ENCODE data around the gene CNOT1.

Gene CNOT1

DNA sequence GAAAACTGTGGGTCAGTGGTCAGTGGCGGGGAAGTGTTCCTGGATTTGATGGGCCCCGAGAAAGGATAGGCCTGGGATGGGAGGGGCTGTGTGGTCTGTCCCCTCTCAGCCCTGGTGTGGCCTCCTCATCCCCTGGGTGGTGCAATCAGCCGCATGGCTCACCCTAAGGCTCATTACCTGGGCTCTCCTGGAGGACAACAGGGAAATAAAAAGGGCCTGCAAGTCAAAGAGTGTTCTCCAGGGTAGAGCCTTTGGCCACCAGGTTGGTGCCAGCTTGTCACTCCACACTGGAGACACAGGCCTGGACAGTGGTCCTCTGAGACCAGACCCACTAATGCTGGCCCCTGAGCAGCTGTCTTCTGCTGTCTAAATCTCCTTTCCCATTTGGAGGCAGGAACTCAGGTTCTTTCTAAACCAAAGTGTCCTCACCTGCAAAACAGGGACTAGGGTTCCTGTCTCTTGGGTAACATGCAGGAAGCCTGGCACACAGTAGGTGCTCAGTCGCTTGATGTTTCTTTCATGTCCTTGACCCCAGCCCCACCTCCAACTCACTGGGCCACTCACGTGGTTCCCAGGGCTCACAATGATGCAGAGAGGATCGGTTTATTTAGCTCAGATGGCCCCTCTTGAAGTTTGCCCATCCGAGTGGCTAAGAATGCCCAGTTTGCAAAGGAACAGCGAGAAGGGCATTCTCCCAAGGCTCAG lies 127.3 kb downstream of the CNOT1 start:
- TF ChIP-seq POLR2A (IDR thresholded peaks at IDR 0.05; ENCODE audit: extremely low read depth, insufficient read length) (no peak), MYC (IDR thresholded peaks at IDR 0.05; ENCODE audit: low read depth, low read length) (no peak), CTCF (IDR thresholded peaks at IDR 0.05; ENCODE audit: low read depth, low read length) (no peak)
- TF ChIP-seq, protein P1, sequence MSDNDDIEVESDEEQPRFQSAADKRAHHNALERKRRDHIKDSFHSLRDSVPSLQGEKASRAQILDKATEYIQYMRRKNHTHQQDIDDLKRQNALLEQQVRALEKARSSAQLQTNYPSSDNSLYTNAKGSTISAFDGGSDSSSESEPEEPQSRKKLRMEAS (IDR thresholded peaks at IDR 0.05; ENCODE audit: low read depth, low read length): no peak
- H3K4me3 ChIP-seq (ENCODE audit: low read depth, low read length): no peak overlapping the region
- DNase-seq (ENCODE audit: low read depth): no peak

DNA sequence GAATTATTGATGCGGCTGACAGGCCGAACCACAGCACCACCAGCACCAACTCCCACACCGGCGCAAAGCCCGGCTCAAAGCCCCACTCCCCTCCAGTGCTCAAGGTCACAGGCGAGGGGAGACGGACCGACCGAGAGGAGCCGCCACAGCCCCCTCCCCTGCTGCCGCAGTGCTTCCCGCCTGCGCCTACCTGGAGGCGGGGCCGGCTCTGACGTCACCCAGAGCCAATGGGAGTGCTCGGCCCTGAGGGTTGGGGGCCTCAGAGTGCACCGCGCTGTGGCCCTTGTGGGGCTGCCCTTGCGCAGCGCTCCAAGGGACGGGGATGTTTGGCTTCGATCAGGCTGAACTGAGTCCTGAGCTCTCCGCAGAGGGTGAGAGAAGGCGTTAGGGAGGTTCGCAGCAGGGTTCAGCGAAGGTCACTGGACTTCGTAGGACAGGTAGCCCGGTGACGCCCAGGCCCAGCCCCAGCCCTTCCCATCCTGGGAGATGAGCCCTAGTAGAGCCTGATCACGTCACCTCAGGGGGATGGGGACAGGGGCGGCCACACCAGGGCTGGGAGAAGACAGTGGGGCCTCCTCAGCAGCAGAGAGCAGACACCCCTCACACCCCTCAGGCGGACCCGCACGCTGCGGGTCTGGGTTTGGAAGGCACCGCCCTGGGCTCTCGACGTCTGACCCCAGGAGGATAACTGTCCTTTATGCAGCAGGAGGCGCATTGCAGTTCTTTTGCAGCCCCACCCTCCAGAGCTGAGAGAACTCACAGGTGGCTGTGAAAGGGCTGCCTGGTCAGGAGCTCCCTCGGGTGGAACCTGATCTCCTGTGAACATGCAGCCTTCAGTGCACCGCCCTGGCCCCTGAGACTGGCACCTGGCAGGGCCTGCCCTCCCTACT lies 128.1 kb downstream of the CNOT1 start:
- no peak for DNase-seq (ENCODE audit: low read depth)
- H3K4me3 ChIP-seq (ENCODE audit: low read depth, low read length): no peak overlapping the region
- TF ChIP-seq POLR2A (IDR thresholded peaks at IDR 0.05; ENCODE audit: extremely low read depth, insufficient read length) (no peak), CTCF (IDR thresholded peaks at IDR 0.05; ENCODE audit: low read depth, low read length) (no peak), MYC (IDR thresholded peaks at IDR 0.05; ENCODE audit: low read depth, low read length) (no peak)
- TF ChIP-seq, protein P1 (IDR thresholded peaks at IDR 0.05; ENCODE audit: low read depth, low read length): no peak

GRCh38 chr16:58500430-58501241 lies 129.0 kb downstream of the CNOT1 start:
- H3K4me3 ChIP-seq (ENCODE audit: low read depth, low read length): no peak overlapping the region
- TF ChIP-seq POLR2A (IDR thresholded peaks at IDR 0.05; ENCODE audit: extremely low read depth, insufficient read length) (no peak), MYC (IDR thresholded peaks at IDR 0.05; ENCODE audit: low read depth, low read length) (no peak), CTCF (IDR thresholded peaks at IDR 0.05; ENCODE audit: low read depth, low read length) (no peak)
- TF ChIP-seq, protein P1 (IDR thresholded peaks at IDR 0.05; ENCODE audit: low read depth, low read length): no peak
- no peak for DNase-seq (ENCODE audit: low read depth)

DNA sequence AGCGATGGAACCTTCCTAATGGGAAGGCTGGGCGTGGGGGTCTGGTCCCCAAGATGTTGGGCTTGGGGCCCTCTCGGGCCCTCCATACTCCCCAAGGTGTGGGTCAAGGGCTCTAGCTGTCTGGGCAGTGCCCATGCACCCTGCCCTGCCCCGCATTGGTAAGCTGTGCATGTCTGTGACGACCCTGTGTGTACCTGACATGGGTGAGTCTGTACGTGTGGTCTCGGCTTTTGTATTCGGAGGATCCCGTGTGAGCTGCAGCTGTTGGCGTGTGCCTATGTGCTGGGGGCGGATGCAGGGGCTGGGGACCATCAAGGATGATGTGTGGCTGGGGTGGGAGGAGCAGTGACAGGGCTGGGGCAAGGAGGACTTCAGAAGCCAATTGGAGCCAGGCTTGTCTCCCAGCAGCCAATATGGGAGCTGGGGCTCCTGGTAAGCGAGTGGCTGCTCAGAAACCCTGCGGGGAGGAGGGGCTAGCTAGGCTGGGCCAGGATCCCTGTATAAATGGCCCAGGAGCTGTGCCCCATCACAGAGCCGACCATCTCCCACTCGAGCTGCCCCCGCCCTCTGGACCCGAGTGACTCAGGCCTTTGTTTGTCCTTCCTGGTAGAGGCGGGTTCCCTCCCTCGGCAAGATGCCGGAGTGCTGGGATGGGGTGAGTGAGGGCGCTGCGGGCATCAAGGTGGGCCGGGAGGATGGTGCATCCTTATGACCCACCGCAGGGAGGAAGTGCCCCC lies 129.8 kb downstream of the CNOT1 start, which contains the start of gene NDRG4:
Gene NDRG4, plus strand, starts transcription at position 529 of the 737 bp plus-strand sequence. Its CDS starts 106 bp downstream, at position 635.
- peak; percentile 59 for DNase-seq (ENCODE audit: low read depth)
- no peak within 1 kb of the TSS for H3K4me3 ChIP-seq (ENCODE audit: low read depth, low read length)
- TF ChIP-seq, protein P1 (IDR thresholded peaks at IDR 0.05; ENCODE audit: low read depth, low read length): no peak
- TF ChIP-seq CTCF (IDR thresholded peaks at IDR 0.05; ENCODE audit: low read depth, low read length) (no peak), MYC (IDR thresholded peaks at IDR 0.05; ENCODE audit: low read depth, low read length) (no peak), POLR2A (IDR thresholded peaks at IDR 0.05; ENCODE audit: extremely low read depth, insufficient read length) (no peak)

- TF ChIP-seq, protein P1 (IDR thresholded peaks at IDR 0.05; ENCODE audit: low read depth, low read length): no peak
- TF ChIP-seq MYC (IDR thresholded peaks at IDR 0.05; ENCODE audit: low read depth, low read length): no peak
- TF ChIP-seq POLR2A (IDR thresholded peaks at IDR 0.05; ENCODE audit: extremely low read depth, insufficient read length): no peak
- TF ChIP-seq CTCF (IDR thresholded peaks at IDR 0.05; ENCODE audit: low read depth, low read length): no peak
- no peak overlapping the region for H3K4me3 ChIP-seq (ENCODE audit: low read depth, low read length)
- no peak for DNase-seq (ENCODE audit: low read depth)
Measured at GRCh38 chr16:58499092-58499511, 130.5 kb downstream of the CNOT1 start.

All from NB4 (cell line).